Psoas muscle (tissue), 8 donors: Measurements from ENCODE around the gene NELFA. TPM values are rescaled to one million over a fixed set of nuclear protein-coding genes. Genes with fewer than 3 reads are reported as not detected.

Experiments
- ATAC-seq, 4 donors: fragments of 200-7000 bp; cut with Tn5 transposase; one replicate each; pipeline ENCODE4 v1.9.1; 2020; ENCODE audit warnings: moderate library complexity in 3 of 4, mild to moderate bottlenecking in 2 of 4
- DNase-seq, 2 donors: peaks; one replicate each; pipeline ENCODE4 v3.0.0-alpha.2; 2020
- H3K27ac ChIP-seq: fragments of 200-600 bp; one replicate; pipeline ENCODE4 v1.8.0; 2022
- H3K27me3 ChIP-seq, 3 donors: fragments of 200-600 bp in 1 of 3; one replicate each; pipeline versions ENCODE4 v1.6.1 to v1.8.0; 2013 to 2022; ENCODE audit warnings: low read length in 2 of 3, mild to moderate bottlenecking in 2 of 3, moderate library complexity in 1 of 3; ENCODE audit not compliant: insufficient read depth in 3 of 3
- H3K36me3 ChIP-seq, 2 donors: fragments of 200-600 bp in 1 of 2; one replicate each; pipeline versions ENCODE4 v1.6.1 to v1.8.0; 2013 to 2022; ENCODE audit warnings: low read depth in 1 of 2, mild to moderate bottlenecking in 1 of 2, moderate library complexity in 1 of 2; ENCODE audit not compliant: insufficient read depth in 1 of 2
- H3K4me1 ChIP-seq: fragments of 200-600 bp; one replicate; pipeline ENCODE4 v1.8.0; 2022
- H3K4me3 ChIP-seq: fragments of 200-600 bp; one replicate; pipeline ENCODE4 v1.8.0; 2022; ENCODE audit warnings: mild to moderate bottlenecking
- H3K9me3 ChIP-seq: fragments of 200-600 bp; one replicate; pipeline ENCODE4 v1.8.0; 2022
- WGBS, 3 donors: extraction: QIAGEN DNeasy Blood & Tissue Kit; methylation state at CpG; one replicate each; pipeline versions ENCODE4 v1.1.6 to v1.1.7; 2013; 5-methylcytosine and 5-hydroxymethylcytosine counted together
- intact Hi-C, 2 donors: fragments of 100-400 bp; cut with DNase I; formaldehyde crosslinking; loops; one replicate each; pipeline versions ENCODE4 v1.11.0 to v1.14.2; 2022
- polyA plus RNA-seq, 3 donors: library from polyadenylated mRNA; stranded (reverse); fragments of 200-250 nt; gene quantifications; one replicate each; pipeline ENCODE4 v1.2.3, GENCODE V29; 2013
- total RNA-seq, 4 donors: library from RNA; stranded (reverse); fragmentation: NEBNext Ultra II Directional in 2 of 4; extraction: Animal tissue kit (Norgen Biotek cat#: 25700) in 2 of 4; gene quantifications; one replicate each; pipeline versions ENCODE4 v1.2.1 to v1.2.4, GENCODE V29; 2021 to 2023
- TF ChIP-seq, protein P1 (sequence below): fragments of 200-600 bp; IDR thresholded peaks from one replicate; pipeline ENCODE4 v1.8.0; 2022; ENCODE audit warnings: antibody characterized with exemption
- donor health status: healthy with polysubstance abuse.
- donor health status: DM: no; HTN: no; CAD: no; lungs with moderate emphysema.
- donor health status: Bipolar disorder and iron deficiency.
- donor health status: healthy.
- donor health status: DM: yes; HTN: yes; CAD: no.
- donor health status: DM: no; HTN: no; CAD: no.
- donor health status: DM: no; HTN: no; CAD: no.
- donor health status: DM: yes; HTN: yes; CAD: no.

The NELFA gene
- total and polyA plus RNA-seq, 7 donors, result 11.4 to 20.2 (median 13.2) TPM

DNA sequence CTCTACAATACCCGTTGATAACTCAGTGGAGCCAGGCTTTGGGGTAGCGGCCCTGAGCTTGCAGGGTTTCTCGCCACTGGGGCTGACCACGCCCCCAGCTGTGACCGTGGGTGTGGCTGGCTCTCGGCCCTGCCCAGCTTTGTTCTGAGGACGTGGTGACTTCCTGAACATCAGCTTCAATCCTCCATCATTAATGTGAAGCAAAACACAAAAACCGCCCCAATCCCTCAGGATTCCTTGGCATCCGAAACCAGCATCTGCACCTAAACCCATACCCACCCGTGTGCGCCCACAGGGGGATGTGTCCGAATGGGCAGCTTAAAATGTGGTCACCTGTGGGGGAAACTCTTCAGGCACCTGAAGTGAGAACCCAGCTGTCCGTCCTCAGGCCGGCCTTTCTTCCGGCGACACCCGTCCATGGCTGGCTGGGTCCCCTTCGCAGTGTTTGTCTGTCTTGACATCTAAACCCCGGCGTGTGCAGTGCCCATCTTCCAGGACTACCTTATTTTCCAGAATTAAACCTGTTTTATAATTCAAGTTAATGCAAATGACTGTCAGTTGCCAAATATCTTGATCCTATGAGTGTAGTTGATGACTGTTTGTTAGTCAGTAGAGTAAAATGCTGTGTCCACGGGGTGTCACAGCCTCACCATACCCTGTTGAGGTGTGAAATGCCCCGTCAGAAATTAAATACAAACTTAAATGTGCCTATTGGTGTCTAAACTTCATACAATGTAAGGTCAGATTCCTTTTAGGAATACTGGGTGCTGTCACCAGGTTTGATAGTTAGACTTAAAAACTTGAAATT, 27.3 kb downstream of the NELFA start:
- DNase-seq, result peak in 1 of 2 donors; percentile 49
- H3K27ac ChIP-seq, result no peak overlapping the region
- TF ChIP-seq, protein P1, sequence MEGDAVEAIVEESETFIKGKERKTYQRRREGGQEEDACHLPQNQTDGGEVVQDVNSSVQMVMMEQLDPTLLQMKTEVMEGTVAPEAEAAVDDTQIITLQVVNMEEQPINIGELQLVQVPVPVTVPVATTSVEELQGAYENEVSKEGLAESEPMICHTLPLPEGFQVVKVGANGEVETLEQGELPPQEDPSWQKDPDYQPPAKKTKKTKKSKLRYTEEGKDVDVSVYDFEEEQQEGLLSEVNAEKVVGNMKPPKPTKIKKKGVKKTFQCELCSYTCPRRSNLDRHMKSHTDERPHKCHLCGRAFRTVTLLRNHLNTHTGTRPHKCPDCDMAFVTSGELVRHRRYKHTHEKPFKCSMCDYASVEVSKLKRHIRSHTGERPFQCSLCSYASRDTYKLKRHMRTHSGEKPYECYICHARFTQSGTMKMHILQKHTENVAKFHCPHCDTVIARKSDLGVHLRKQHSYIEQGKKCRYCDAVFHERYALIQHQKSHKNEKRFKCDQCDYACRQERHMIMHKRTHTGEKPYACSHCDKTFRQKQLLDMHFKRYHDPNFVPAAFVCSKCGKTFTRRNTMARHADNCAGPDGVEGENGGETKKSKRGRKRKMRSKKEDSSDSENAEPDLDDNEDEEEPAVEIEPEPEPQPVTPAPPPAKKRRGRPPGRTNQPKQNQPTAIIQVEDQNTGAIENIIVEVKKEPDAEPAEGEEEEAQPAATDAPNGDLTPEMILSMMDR, result no peak
- ATAC-seq, result peak in 1 of 4 donors; percentile 38
- intact Hi-C loops, result no loop called here
- WGBS, 3 donors, result 81 to 83% (median 83%) methylated on average over 22 of the region's 22 CpGs
- peaks cover 5 to 91% of the 10 kb centered on the region in 2 donors for H3K36me3 ChIP-seq
- no peaks in the 10 kb centered on the region for H3K27me3 ChIP-seq
- no peaks in the 10 kb centered on the region for H3K9me3 ChIP-seq
- no peaks in the 10 kb centered on the region for H3K4me1 ChIP-seq
- no peak overlapping the region for H3K4me3 ChIP-seq

DNA sequence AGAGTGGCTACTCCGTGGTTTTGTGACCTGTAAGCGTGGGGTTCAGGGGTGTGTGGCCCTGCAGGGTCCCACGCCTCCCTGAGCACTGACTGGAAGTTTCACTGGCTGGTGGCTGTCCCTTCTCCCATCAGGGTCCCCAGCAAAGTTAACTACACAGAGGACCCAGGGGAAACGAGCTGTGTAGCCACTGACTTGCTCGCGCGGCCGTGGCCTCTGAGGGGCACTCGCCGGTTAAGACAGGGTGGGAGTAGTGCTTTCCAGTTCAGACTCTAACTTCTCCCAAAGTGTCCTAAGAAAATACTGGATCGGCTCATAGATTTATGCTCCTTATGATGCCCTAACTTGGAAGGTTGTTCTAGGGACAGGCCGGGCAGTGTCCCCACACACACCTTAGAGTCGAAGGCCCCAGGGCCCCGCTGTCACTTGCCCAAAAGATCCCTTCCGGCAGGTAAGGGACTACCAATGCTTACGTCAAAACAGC, 28.2 kb downstream of the NELFA start:
- DNase-seq (no peak), ATAC-seq (no peak)
- H3K27ac ChIP-seq, result no peak overlapping the region
- no peak overlapping the region for H3K4me3 ChIP-seq
- H3K9me3 ChIP-seq, result no peaks in the 10 kb centered on the region
- intact Hi-C loops, result no loop called here
- 90 to 95% (median 91%) methylated on average over 16 of the region's 16 CpGs for WGBS, 3 donors
- H3K27me3 ChIP-seq, result no peaks in the 10 kb centered on the region
- TF ChIP-seq, protein P1, result no peak
- peaks cover 5 to 90% of the 10 kb centered on the region in 2 donors for H3K36me3 ChIP-seq
- no peaks in the 10 kb centered on the region for H3K4me1 ChIP-seq

DNA sequence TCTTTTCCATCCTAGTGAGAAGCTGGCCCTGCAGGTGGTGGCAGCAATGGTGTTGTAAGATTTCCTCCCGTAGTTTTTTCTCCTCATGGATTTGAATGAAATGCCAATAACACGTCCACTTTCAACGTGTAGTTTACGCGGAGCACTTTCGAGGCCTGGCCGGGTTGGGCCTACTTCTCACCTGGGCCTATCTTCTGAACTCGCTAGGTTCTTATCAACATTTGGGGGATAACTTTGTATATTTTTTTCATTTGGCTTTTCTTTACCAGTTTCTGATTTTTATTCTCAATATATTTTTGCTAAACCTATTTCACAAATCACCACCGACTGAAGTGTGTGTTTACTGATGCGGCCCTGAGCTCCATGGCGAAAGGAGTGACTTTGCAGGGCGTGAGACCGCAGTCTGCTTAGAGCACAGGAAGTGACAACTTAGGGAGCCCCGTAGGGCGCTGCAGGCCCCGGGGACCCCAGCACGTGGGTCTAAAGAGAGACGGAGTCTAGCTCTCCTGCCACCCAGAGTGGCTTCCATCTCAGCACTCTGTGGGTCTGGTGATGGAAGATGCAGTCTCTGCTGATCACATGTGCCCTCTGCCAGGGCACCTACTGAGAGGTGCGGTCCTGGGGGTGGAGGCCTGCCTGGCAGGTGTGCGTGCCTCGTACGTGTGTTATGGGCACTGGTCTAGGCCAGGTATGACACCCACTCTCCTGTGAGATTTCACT, 29.1 kb downstream of the NELFA start:
- Histone ChIP-seq H3K4me3 (no peak overlapping the region), H3K36me3 (peaks cover 0 to 89% of the 10 kb centered on the region in 2 donors), H3K9me3 (no peaks in the 10 kb centered on the region), H3K4me1 (no peaks in the 10 kb centered on the region), H3K27me3 (no peaks in the 10 kb centered on the region), H3K27ac (no peak overlapping the region)
- peak in 1 of 2 donors; percentile 25 for DNase-seq
- TF ChIP-seq, protein P1, result no peak
- intact Hi-C loops, result no loop called here
- 86 to 89% (median 87%) methylated on average over 22 of the region's 22 CpGs for WGBS, 3 donors
- ATAC-seq, result no peak

DNA sequence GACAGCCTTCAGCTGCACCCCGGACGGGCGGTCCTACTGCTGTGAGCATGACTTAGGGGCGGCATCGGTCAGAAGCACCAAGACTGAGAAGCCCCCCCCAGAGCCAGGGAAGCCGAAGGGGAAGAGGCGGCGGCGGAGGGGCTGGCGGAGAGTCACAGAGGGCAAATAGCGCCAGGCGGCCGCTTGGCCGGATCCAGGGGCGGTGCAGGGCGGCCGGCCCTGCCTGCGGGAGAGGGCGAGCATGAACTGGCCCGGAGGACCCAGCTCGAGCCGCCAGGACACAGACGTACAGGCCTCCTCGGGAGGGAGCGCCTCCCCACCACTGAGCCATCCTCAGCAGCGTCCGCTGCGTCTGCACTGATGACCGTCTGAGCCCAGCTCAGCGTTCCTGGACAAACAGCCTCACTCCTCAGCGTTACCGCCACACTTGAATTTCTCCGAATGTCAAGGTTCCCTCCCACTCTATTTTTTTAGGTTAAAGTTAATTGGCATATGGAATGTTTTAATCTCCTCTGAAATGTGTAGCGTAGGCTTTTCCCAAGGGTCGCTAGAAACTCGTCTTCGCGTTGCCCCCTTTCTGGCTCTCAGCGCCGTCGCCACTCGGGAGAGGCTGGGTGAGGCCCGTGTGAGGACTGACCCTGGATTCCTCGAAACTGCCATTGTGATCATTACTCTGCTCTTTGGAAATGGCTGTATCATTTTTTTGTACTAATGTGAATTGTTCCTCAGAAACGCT, 29.9 kb downstream of the NELFA start:
- Histone ChIP-seq H3K4me1 (no peaks in the 10 kb centered on the region), H3K4me3 (no peak overlapping the region), H3K27ac (no peak overlapping the region), H3K9me3 (no peaks in the 10 kb centered on the region), H3K27me3 (no peaks in the 10 kb centered on the region), H3K36me3 (peaks cover 0 to 89% of the 10 kb centered on the region in 2 donors)
- peak in 2 of 4 donors; percentile 7 to 13 for ATAC-seq
- TF ChIP-seq, protein P1, result no peak
- WGBS, 3 donors, result 91 to 94% (median 93%) methylated on average over 44 to 45 of the region's 45 CpGs
- intact Hi-C loops, result no loop called here
- peak in 1 of 2 donors; percentile 48 for DNase-seq
